Spleen (tissue), 11 donors: ENCODE measurements around the gene NTNG1. TPM values are rescaled to one million over a fixed set of nuclear protein-coding genes. Genes with fewer than 3 reads are reported as not detected.

Experiments
- DNase-seq: peaks from one replicate; pipeline ENCODE4 v3.0.0-alpha.2; 2020
- H3K27ac ChIP-seq, 8 donors: fragments of 200-600 bp; sonication (generic) in 7 of 8; 1 replicate in 4 of 8; 2 replicates in 4 of 8; pipeline versions ENCODE4 v1.5.0 to v1.8.0; 2016 to 2021; ENCODE audit warnings: inconsistent platforms in 4 of 8, mild to moderate bottlenecking in 4 of 8, moderate library complexity in 1 of 8
- H3K27me3 ChIP-seq, 7 donors: fragments of 200-600 bp; sonication (generic) in 6 of 7; replicated peaks in 1 of 7; 1 replicate in 4 of 7; 2 replicates in 3 of 7; pipeline versions ENCODE4 v1.5.0 to v1.8.0; 2016 to 2021; ENCODE audit warnings: inconsistent platforms in 3 of 7, mild to moderate bottlenecking in 1 of 7
- H3K36me3 ChIP-seq, 6 donors: fragments of 200-600 bp; sonication (generic) in 5 of 6; 1 replicate in 4 of 6; 2 replicates in 2 of 6; pipeline versions ENCODE4 v1.5.0 to v1.8.0; 2016 to 2021; ENCODE audit warnings: inconsistent platforms in 2 of 6
- H3K4me1 ChIP-seq, 6 donors: fragments of 200-600 bp; sonication (generic) in 5 of 6; 1 replicate in 3 of 6; 2 replicates in 3 of 6; pipeline versions ENCODE4 v1.5.0 to v1.8.0; 2016 to 2021; ENCODE audit warnings: inconsistent platforms in 3 of 6
- H3K4me3 ChIP-seq, 8 donors: fragments of 200-600 bp; sonication (generic) in 7 of 8; 1 replicate in 4 of 8; 2 replicates in 4 of 8; pipeline versions ENCODE4 v1.5.0 to v1.8.0; 2016 to 2021; ENCODE audit warnings: inconsistent platforms in 4 of 8, mild to moderate bottlenecking in 4 of 8, moderate library complexity in 2 of 8
- H3K9me3 ChIP-seq, 8 donors: fragments of 200-600 bp; sonication (generic) in 7 of 8; 1 replicate in 4 of 8; 2 replicates in 4 of 8; pipeline versions ENCODE4 v1.5.0 to v1.8.0; 2016 to 2021; ENCODE audit warnings: inconsistent platforms in 4 of 8
- CTCF ChIP-seq, 11 experiments: fragments of 200-600 bp in 7 of 11; fragments of 450-650 bp in 4 of 11; sonication (generic) in 4 of 11; IDR thresholded peaks in 8 of 11; conservative IDR thresholded peaks in 3 of 11; 1 replicate in 7 of 11; 2 replicates in 4 of 11; pipeline versions ENCODE4 v1.4.0 to v1.8.0; 2016 to 2021; ENCODE audit warnings: antibody characterized with exemption in 11 of 11, inconsistent platforms in 4 of 11, mild to moderate bottlenecking in 1 of 11
- POLR2A ChIP-seq, 3 donors: fragments of 450-650 bp; IDR thresholded peaks; one replicate each; pipeline ENCODE4 v1.5.1; 2017; ENCODE audit warnings: antibody characterized with exemption in 3 of 3, mild to moderate bottlenecking in 1 of 3
- POLR2AphosphoS5 ChIP-seq, 3 donors: sonication (generic); formaldehyde crosslinking; IDR thresholded peaks; one replicate each; pipeline ENCODE4 v1.5.1; 2017; ENCODE audit warnings: antibody characterized with exemption in 3 of 3
- whole genome bisulfite sequencing, 5 donors: extraction: QIAGEN DNeasy Blood & Tissue Kit in 3 of 5; methylation state at CpG; one replicate each; pipeline versions ENCODE4 v1.1.5 to v1.1.7; 2013 to 2018; 5-methylcytosine and 5-hydroxymethylcytosine counted together
- intact Hi-C: fragments of 100-400 bp; cut with DNase I; formaldehyde crosslinking; loops from one replicate; pipeline ENCODE4 v1.15.0; 2023; ENCODE audit warnings: low total_unique reads
- polyA plus RNA-seq, 3 donors: library from polyadenylated mRNA; stranded (reverse); fragments of 200-250 nt; gene quantifications; one replicate each; pipeline ENCODE4 v1.2.1, GENCODE V29; 2013
- total RNA-seq, 7 donors: library from RNA; depleted of rRNA in 3 of 7; stranded (reverse); fragments of >200 nt in 3 of 7; fragmentation: NEBNext Ultra II Directional in 4 of 7; extraction: Animal tissue kit (Norgen Biotek cat#: 25700) in 4 of 7; gene quantifications; one replicate each; pipeline versions ENCODE4 v1.1.0 to v1.2.1, GENCODE V29; 2016 to 2021
- donor health status: healthy with polysubstance abuse.
- donor health status: DM: no; HTN: no; CAD: no; lungs with moderate emphysema.
- donor health status: DM: no; HTN: no; CAD: no.
- donor health status: Bipolar disorder and iron deficiency.
- donor health status: healthy.
- donor health status: DM: no; HTN: no; CAD: no.
- donor health status: DM: yes; HTN: yes; CAD: no.

Gene NTNG1
- total and polyA plus RNA-seq, 10 donors = 0.11 to 2.0 (median 1.1) TPM

GRCh38 chr1:107378866-107379265 lies 238.0 kb downstream of the NTNG1 start:
- Histone ChIP-seq H3K27ac (no peak overlapping the region), H3K36me3 (no peaks in the 10 kb centered on the region), H3K9me3 (no peaks in the 10 kb centered on the region), H3K4me1 (no peaks in the 10 kb centered on the region), H3K4me3 (no peak overlapping the region), H3K27me3 (peaks cover 0 to 3% (median 0%) of the 10 kb centered on the region in 7 donors)
- WGBS, 5 donors = 62 to 82% (median 67%) methylated on average over 2 of the region's 2 CpGs
- no peak for TF ChIP-seq POLR2AphosphoS5 (IDR thresholded peaks at IDR 0.05)
- TF ChIP-seq POLR2A (IDR thresholded peaks at IDR 0.05) = no peak
- TF ChIP-seq CTCF (IDR thresholded peaks at IDR 0.05 in 8 of 11, conservative IDR thresholded peaks at IDR 0.05 in 3 of 11) = no peak
- no peak for DNase-seq
- intact Hi-C loops = no loop called here

DNA sequence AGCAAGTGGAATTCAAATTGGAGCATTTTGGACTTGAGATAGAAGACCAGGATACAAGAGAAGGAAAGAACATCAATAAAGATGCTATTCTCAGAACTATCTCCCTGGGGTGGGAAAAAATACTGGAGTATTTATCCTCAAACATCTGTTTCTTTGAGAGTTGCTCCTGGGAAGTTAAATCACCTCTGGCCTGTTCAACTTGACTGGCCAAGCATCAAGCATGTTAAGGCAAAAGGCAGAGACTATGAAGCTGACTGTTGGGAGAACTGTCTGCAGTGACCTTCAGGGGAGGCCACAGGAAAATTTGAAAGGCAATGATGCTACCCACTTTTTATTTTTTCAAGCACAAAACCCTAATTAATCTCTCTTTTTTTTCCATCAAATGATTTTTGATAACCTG lies 239.0 kb downstream of the NTNG1 start:
- Histone ChIP-seq H3K27ac (no peak overlapping the region), H3K9me3 (no peaks in the 10 kb centered on the region), H3K4me1 (no peaks in the 10 kb centered on the region), H3K36me3 (no peaks in the 10 kb centered on the region), H3K27me3 (peaks cover 0 to 3% (median 0%) of the 10 kb centered on the region in 7 donors), H3K4me3 (no peak overlapping the region)
- TF ChIP-seq POLR2A (IDR thresholded peaks at IDR 0.05) (no peak), CTCF (IDR thresholded peaks at IDR 0.05 in 8 of 11, conservative IDR thresholded peaks at IDR 0.05 in 3 of 11) (no peak), POLR2AphosphoS5 (IDR thresholded peaks at IDR 0.05) (no peak)
- no peak for DNase-seq
- intact Hi-C loops = no loop called here

DNA sequence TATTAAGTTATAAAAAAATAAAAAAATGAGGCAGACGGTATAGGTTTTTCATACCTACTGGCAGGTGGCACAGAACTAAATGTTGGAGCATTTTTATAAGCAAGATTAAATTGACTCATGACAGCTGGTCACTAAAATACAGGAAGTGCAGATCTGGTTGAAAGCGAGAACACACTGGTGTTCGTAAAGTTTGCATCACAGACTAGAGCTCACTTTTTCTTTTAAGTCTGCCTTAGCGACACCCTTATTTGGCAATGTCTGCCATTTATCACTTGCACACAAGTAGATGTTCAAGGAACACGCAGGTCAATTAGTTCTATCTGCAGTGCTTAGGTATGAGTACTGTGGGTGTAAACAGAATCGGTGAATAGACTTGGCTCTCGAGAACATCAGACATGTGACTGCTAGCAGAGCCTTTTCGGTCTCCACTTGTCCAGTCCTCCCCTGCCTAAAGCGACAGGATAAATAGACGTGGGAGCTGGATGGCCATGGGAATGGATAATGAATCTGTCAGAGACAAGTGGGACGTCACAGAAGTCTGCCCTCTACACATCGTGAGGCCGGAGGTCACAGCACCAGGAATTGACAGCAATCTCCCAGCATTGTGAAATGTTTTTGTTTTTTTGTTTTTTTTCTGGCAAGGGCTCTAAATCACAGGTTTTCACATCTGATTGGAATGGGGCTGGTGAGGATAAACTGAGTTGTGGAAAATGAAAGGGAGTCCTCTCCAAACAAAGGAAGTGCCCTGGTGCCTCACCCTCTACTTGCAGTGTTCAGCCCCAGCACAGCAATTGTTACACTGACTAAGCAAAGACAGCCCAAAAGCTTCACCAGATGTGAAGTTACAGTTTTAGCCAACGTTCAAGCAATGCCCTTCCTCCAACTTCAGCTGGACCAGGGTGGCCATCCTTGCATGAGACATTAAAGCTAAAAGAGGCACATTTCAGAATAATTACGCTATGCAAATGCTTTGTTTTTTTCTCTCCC lies 248.9 kb downstream of the NTNG1 start:
- peak overlapping the region in 2 of 8 donors; percentile 0 to 7 for H3K4me3 ChIP-seq
- no peaks in the 10 kb centered on the region for H3K36me3 ChIP-seq
- TF ChIP-seq CTCF (IDR thresholded peaks at IDR 0.05 in 8 of 11, conservative IDR thresholded peaks at IDR 0.05 in 3 of 11) (no peak), POLR2A (IDR thresholded peaks at IDR 0.05) (no peak), POLR2AphosphoS5 (IDR thresholded peaks at IDR 0.05) (no peak)
- intact Hi-C loops = no loop called here
- WGBS, 5 donors = 60 to 70% (median 69%) methylated on average over 15 of the region's 15 CpGs
- no peaks in the 10 kb centered on the region for H3K9me3 ChIP-seq
- H3K27me3 ChIP-seq = peaks cover 0 to 3% (median 0%) of the 10 kb centered on the region in 7 donors
- no peak for DNase-seq
- no peaks in the 10 kb centered on the region for H3K4me1 ChIP-seq
- H3K27ac ChIP-seq = no peak overlapping the region

- DNase-seq = no peak
- intact Hi-C loops = no loop called here
- no peaks in the 10 kb centered on the region for H3K4me1 ChIP-seq
- WGBS, 5 donors = 70 to 83% (median 80%) methylated on average over 3 of the region's 3 CpGs
- H3K27ac ChIP-seq = no peak overlapping the region
- H3K27me3 ChIP-seq = peaks cover 0 to 3% (median 0%) of the 10 kb centered on the region in 7 donors
- H3K9me3 ChIP-seq = no peaks in the 10 kb centered on the region
- H3K36me3 ChIP-seq = no peaks in the 10 kb centered on the region
- no peak for TF ChIP-seq CTCF (IDR thresholded peaks at IDR 0.05 in 8 of 11, conservative IDR thresholded peaks at IDR 0.05 in 3 of 11)
- no peak for TF ChIP-seq POLR2A (IDR thresholded peaks at IDR 0.05)
- H3K4me3 ChIP-seq = no peak overlapping the region
These were observed 253.5 kb downstream of the NTNG1 start for GRCh38 chr1:107394301-107394700.
